HepG2 (cell line): ENCODE data around the gene GON4L.
"Not testable (repeated sequence)": the region's sequence is repeated elsewhere in the genome, so short reads cannot be mapped to it uniquely, and the experiment has no call there.

ENCODE experiments used
- IRF2 ChIP-seq: IDR thresholded peaks from 2 replicates; pipeline ENCODE4 v1.6.1; 2018; ENCODE audit warnings: missing genetic modification reagents, missing compliant biosample characterization
- POLR2A ChIP-seq, 2 experiments: IDR thresholded peaks; 2 replicates each; pipeline ENCODE4 v1.6.1; 2011; ENCODE audit warnings: low read depth in 2 of 2, low read length in 2 of 2, mild to moderate bottlenecking in 1 of 2, moderate library complexity in 1 of 2; ENCODE audit not compliant: insufficient read depth in 1 of 2
- SAFB2 ChIP-seq: sonication (generic); formaldehyde crosslinking; IDR thresholded peaks from 2 replicates; pipeline ENCODE4 v1.5.1; 2020; ENCODE audit warnings: missing genetic modification reagents, low read depth, mild to moderate bottlenecking, borderline replicate concordance
- SMARCE1 ChIP-seq: fragments of 450-650 bp; IDR thresholded peaks from 2 replicates; pipeline ENCODE4 v1.6.1; 2017; ENCODE audit warnings: borderline replicate concordance
- SRF ChIP-seq: IDR thresholded peaks from 2 replicates; pipeline ENCODE4 v1.6.1; 2011; ENCODE audit warnings: mild to moderate bottlenecking, low read depth, low read length, moderate library complexity
- YY1 ChIP-seq: IDR thresholded peaks from 2 replicates; pipeline ENCODE4 v1.6.1; 2011; ENCODE audit warnings: low read length, low read depth, moderate library complexity, mild to moderate bottlenecking; ENCODE audit not compliant: insufficient read depth, insufficient replicate concordance
- ZNF776 ChIP-seq: sonication (generic); formaldehyde crosslinking; IDR thresholded peaks from 2 replicates; pipeline ENCODE4 v1.4.0; 2020; ENCODE audit warnings: mild to moderate bottlenecking, missing genetic modification reagents
- TF ChIP-seq, protein P1 (sequence below): sonication (generic); formaldehyde crosslinking; IDR thresholded peaks from 2 replicates; pipeline ENCODE4 v1.5.0; 2020; ENCODE audit warnings: mild to moderate bottlenecking, missing genetic modification reagents, moderate library complexity

DNA sequence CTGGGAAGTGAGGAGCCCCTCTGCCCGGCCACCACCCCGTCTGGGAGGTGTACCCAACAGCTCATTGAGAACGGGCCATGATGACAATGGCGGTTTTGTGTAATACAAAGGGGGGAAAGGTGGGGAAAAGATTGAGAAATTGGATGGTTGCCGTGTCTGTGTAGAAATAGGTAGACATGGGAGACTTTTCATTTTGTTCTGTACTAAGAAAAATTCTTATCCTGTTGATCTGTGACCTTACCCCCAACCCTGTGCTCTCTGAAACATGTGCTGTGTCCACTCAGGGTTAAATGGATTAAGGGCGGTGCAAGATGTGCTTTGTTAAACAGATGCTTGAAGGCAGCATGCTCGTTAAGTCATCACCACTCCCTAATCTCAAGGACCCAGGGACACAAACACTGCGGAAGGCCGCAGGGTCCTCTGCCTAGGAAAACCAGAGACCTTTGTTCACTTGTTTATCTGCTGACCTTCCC lies 22.1 kb downstream of the GON4L start:
- not testable (repeated sequence) for TF ChIP-seq SRF; SAFB2 (CRISPR knock-in tag); YY1; ZNF776 (CRISPR knock-in tag); POLR2A (IDR thresholded peaks at IDR 0.05; ENCODE audit: insufficient read depth in 1 of 2, low read depth in 2 of 2, low read length in 2 of 2); SMARCE1; IRF2 (CRISPR knock-in tag)
- TF ChIP-seq, protein P1, sequence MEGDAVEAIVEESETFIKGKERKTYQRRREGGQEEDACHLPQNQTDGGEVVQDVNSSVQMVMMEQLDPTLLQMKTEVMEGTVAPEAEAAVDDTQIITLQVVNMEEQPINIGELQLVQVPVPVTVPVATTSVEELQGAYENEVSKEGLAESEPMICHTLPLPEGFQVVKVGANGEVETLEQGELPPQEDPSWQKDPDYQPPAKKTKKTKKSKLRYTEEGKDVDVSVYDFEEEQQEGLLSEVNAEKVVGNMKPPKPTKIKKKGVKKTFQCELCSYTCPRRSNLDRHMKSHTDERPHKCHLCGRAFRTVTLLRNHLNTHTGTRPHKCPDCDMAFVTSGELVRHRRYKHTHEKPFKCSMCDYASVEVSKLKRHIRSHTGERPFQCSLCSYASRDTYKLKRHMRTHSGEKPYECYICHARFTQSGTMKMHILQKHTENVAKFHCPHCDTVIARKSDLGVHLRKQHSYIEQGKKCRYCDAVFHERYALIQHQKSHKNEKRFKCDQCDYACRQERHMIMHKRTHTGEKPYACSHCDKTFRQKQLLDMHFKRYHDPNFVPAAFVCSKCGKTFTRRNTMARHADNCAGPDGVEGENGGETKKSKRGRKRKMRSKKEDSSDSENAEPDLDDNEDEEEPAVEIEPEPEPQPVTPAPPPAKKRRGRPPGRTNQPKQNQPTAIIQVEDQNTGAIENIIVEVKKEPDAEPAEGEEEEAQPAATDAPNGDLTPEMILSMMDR = not testable (repeated sequence)
